ENCODE measurements around the gene MOB3A.

- TF ChIP-seq ZC3H10 (CRISPR knock-in tag; IDR thresholded peaks at IDR 0.05) (no peak), BACH2 (CRISPR knock-in tag; IDR thresholded peaks at IDR 0.05; ENCODE audit: borderline replicate concordance) (no peak), CREB5 (CRISPR knock-in tag; IDR thresholded peaks at IDR 0.05; ENCODE audit: low read depth) (no peak), ESRRG (CRISPR knock-in tag; IDR thresholded peaks at IDR 0.05) (no peak)
- TF ChIP-seq, protein P1, sequence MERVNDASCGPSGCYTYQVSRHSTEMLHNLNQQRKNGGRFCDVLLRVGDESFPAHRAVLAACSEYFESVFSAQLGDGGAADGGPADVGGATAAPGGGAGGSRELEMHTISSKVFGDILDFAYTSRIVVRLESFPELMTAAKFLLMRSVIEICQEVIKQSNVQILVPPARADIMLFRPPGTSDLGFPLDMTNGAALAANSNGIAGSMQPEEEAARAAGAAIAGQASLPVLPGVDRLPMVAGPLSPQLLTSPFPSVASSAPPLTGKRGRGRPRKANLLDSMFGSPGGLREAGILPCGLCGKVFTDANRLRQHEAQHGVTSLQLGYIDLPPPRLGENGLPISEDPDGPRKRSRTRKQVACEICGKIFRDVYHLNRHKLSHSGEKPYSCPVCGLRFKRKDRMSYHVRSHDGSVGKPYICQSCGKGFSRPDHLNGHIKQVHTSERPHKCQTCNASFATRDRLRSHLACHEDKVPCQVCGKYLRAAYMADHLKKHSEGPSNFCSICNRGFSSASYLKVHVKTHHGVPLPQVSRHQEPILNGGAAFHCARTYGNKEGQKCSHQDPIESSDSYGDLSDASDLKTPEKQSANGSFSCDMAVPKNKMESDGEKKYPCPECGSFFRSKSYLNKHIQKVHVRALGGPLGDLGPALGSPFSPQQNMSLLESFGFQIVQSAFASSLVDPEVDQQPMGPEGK (CRISPR knock-in tag; IDR thresholded peaks at IDR 0.05; ENCODE audit: borderline replicate concordance): no peak
These were observed 32.3 kb downstream of the MOB3A start for GRCh38 chr19:2063824-2064223.

Measured in SK-N-SH treated with all-trans-retinoic acid at 6 μM for 48 hours (cell line).